Stimulated activated CD8-positive, alpha-beta memory T cell treated with anti-CD3 and anti-CD28 coated beads, Interleukin-15, amount 100 ng/mL, for 48 hours (primary cell): ENCODE data around the gene NFKBIB.

Source experiments
- DNase-seq, 2 donors: peaks; one replicate each; pipeline ENCODE4 v3.0.0-alpha.2; 2020; ENCODE audit warnings: low read depth in 2 of 2

The NFKBIB gene

DNA sequence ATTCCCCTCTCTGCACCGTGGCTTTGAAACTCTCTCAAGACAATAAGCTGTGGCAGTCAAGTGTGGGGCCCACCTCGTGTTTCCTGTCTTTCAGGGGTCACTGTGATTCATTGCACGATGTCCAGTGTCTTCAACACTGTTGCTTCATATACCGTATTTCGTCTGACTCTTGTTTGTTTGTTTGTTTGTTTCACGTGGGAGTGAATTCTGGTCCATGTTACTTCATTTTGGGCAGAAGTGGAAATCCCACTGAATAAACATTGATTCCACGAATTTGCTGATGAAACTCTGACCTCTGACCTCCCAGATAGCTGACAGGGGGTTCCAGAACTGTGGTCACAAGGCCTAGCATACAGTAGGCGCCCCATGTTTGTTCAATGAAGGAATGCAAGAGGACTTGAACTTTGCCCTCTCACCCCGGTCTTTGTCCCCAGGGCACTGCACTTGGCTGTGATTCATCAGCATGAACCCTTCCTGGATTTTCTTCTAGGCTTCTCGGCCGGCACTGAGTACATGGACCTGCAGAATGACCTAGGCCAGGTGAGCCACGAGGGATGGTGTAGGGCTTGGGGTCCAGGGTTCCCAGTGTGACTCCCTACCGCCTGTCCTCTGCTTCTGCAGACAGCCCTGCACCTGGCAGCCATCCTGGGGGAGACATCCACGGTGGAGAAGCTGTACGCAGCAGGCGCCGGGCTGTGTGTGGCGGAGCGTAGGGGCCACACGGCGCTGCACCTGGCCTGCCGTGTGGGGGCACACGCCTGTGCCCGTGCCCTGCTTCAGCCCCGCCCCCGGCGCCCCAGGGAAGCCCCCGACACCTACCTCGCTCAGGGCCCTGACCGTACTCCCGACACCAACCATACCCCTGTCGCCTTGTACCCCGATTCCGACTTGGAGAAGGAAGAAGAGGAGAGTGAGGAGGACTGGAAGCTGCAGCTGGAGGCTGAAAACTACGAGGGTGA is 5.1 kb downstream of the NFKBIB start:
- DNase-seq = no peak

DNA sequence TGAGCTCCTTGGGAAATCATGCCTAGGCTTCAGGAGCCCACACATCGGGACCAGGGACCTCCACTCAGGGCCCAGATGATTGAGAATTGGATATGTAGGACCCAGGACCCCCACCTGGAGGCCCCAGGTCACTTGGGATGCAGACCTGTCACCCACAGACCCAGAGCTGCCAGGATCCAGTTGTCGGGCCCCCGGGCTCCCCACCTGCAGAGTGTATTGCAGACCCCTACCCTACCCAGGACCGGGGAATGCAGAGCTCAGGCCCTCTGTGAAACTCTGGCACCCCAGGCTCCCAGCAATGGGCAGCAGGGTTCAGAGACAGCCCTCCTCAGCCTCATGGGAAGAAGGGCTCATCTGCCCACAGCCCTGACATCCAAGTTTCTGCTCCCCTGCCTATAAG is 5.9 kb downstream of the NFKBIB start:
- DNase-seq = no peak

DNA sequence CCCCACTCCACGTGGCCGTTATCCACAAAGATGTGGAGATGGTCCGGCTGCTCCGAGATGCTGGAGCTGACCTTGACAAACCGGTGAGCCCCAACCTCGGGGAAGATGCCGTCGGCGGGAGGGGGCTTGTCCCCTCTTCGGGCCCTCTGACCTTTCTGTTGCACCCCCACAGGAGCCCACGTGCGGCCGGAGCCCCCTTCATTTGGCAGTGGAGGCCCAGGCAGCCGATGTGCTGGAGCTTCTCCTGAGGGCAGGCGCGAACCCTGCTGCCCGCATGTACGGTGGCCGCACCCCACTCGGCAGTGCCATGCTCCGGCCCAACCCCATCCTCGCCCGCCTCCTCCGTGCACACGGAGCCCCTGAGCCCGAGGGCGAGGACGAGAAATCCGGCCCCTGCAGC is 7.5 kb downstream of the NFKBIB start:
- DNase-seq = no peak

DNA sequence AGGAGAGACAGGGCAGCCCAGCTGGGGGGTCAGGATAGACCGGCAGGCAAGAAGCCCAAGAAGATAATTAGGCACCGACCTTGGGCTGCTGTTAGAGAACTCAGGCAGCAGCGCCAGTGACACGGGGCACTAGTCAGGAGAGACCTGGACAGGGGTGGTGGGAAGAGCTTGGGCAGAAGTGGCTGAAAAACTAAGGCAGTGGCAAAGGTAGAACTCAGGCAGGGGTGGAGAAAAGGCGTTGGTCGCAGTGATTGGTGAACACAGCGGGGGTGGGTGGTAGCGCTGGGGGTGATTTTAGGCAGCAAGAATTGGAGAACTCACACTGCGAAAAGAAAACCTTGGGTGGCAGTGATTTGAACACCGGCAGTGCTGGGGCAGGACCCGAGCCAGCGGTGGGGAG is 7.9 kb downstream of the NFKBIB start:
- no peak for DNase-seq

DNA sequence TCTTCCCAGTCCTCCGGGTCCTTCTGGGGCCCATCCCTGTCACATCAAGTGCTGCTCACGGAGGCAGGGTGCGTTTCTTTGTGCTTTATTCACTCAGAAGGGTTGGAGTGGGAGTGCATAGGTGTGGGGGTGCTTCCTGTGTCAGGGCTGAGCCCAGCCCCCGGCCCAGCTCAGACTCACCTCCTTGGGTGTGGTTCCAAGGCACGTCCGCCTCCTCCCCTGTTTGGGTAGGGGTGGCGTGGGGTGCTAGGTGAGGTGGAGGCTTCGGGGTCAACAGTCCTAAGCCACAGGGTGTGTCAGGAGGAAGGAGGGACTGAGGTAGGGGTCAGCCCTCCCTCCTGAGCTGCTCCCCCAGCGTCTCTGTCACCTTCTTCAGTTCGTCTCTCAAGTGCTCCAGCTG is 9.1 kb downstream of the NFKBIB start:
- no peak for DNase-seq

DNA sequence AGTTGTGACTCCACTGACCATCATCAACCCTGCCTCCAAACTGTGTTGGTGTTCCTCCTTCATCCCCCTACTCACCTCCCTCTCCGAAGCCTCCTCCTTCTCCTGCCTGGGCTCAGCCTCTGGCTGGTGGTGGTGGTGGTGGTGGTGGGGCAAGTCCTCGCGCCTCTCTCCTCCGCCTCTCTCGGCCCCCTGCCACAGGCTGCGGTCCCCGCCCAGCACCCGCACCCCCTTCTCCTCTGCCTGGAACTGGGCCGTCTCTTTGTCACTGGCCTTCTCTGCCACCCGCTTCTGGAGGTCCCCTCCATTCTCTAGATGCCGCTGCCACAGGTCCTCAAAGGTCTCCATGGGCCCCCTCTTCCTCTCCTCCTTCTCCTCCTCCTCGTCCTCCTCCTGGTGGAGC is 10.7 kb downstream of the NFKBIB start:
- DNase-seq = no peak

DNA sequence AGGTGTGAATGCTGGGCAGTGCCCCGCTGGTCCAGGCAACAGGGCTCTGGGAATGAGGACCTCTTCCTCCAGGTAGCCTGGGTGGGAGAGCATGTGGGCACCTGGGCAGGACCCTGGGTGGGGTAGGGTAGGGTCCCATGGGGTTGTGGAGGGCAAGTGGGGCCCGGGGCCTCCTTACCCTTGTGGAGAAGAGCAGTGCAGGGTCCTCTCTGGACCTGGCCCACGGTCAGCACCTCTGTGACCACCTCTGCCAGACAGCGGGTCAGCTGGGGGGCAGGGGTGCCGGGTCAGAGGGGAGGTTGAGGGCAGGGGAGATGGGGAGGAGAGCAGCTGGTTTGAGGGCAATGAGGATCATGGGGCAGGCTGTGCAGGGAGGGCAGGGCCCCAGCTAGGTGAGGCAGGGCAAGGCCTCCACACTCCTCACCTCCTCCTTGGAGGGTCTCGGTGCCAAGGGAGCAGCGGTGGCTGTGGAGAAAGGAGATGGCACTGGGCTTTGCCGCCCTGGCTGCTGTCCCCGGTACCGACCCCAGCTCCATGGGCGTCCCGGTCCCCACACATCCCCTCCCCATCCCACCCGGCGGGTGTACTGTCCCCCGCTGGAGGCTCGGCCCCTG is 11.7 kb downstream of the NFKBIB start:
- no peak for DNase-seq

DNA sequence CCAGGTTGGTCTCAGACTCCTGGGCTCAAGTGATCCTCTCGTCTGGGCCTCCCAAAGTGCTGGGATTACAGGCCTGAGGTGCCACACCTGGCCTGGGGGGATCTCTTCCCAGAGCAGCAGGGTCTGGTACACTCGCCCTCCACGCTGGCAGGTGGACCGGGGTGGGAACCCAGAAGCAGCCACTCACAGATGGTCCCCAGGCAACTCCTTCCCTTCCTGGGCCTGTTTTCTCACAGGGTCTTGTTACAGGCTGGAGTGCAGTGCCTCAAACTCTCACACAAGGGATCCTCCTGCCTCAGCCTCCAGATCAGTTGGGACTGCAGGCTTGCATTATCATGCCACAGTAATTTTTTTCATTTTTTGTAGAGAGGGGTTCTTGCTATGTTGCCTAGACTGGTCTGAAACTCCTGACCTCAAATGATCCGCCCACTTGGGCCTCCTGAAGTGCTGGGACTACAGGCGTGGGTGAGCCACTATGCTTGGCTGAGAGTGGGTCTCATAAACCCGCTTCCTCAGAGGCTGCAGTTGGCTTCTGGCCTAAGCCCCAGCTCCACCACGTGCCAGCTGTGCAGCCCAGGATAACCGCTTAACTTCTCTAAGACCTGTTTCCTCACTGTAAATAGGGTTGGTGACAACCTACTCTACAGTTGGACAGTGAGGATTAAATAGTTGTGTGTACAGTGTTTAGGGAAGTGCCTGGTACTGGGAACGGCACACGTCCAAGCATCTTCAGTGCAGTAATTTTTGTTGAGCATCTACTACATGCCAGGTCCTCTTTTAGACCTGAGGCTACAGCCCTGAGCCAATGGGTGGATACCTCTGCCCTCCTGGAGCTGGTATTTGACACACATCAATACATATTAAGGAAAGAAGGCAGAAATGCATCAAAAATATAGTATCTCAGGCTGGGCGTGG is 13.1 kb downstream of the NFKBIB start:
- DNase-seq = no peak

DNA sequence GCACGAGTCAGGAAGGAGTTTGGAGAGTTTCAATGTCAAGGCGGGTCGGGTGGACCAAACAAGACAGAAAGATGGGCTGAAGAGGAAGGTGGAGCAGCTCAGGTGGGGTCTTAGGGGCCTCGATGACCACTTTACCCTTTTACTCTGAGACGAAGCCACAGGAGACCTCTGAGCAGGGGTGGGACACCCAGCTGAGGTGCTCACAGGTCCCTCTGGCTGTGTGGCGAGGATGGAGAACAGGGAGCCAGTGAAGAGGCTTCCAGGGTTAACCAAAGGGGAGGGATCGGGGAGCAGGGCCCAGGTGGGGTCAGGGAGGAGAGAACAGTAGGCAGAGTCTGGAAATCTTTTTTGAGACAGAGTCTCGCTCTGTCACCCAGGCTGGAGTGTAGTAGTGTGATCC is 14.2 kb downstream of the NFKBIB start:
- DNase-seq = no peak

DNA sequence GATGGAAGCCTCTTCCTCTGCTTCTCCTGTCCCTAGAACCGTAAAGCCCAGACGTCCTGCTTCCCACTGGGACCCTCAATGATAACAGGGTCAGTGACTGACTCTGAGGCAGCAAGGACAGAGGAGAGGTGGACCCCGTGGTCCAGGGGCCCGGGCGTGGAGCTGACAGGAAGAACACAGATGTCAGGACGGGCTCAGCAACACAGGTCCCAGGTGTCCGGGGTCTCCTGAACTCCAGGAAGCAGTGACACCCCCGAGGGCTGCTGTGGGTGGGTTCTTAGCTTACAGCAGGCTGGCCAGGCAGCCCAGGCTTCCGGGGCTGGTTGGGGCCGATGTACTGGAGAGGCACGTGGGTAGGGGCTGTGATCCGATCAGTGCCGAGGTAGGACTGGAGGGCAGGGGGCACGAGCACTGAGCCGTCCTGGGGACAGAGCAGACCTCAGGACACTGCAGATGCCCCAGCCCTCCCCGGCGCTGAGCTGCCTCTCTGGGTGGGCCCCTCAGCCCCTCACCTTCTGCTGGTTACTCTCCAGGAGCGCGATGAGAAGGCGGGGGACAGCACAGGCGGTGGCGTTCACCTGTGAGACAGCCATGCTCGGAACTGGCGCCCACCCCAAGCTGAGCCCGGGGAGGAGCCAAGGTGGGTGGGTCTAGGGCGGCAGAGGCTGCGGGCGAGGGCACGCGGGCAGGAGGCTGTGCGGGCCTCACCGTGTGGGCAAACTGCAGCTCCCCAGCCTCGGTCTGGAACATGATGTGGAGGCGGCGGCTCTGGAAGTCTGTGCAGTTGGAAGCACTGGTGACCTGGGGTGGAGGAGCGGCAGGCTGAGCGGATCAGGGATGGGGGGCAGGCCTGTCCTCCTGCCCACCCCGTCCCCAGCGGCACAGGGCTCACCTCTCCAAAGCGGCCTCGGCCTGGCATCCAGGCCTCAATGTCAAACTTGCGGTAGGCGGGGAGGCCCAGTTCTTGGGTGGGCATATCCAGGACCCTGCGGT is 15.9 kb downstream of the NFKBIB start:
- no peak for DNase-seq

DNA sequence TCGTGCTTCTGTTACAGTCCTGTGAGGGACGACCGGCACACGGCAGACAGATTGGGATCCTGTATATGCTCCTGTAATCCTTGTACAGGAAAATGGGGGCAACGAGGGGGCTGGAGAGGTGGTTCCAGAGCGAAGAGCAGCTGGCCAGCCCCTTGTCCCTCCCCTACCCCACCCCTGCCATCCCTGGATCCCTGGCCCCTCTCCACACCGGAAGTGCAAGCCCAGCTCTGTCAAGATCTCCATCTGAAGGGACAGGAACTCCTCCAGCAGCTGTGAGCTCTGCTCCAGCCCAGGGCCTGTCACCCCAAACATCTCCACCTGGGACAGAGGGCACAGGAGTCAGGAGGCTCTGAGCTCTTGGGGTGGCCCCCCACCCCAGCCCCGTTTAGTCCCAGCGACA is 17.7 kb downstream of the NFKBIB start:
- no peak for DNase-seq

DNA sequence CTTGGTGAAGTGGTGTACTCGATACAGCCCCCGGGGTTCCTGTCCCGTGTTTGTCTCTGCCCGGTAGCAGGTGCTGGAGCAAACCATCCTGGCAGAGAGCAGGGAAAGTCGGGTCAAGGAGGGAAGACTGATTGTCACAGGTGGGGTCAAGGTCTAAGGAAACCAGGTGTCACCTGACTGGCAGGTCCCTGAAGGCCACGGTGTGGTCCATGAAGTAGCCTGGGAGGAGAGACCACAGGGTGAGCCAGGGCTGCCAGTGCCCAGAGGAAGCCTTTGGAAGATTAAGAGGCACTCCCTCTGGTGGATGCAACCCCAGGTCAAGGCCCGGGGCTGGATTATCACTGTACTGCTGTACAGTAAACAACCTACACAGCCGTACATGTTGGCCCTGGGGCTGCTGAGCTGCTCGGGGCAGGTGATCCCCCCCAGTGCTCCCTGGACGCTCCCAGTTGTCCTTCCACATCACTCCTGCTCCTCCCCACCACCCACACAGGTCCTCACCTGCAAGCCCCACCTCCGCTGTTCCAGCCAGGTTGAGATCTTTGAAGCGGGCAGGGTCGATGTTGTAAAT is 18.2 kb downstream of the NFKBIB start:
- DNase-seq = no peak

DNA sequence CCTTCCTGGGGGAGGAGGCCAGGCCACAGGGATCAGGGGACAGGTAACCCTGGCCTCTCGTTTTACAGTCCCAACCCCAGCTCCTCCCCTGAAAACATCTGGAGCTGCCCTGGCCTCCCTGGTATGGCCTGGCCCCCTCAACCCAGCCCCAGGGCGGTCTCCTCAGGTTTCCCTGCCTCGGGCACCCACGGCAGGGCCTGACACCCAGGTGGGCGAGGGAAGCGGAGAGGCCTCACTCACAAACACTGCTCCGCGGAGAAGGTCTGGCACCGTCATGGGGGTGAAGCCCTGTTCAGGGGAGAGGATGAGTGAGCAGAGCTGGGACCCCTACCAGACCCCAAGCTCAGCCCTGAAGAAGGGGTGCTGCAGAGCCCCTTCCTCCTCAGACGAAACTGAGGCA is 18.8 kb downstream of the NFKBIB start:
- no peak for DNase-seq

DNA sequence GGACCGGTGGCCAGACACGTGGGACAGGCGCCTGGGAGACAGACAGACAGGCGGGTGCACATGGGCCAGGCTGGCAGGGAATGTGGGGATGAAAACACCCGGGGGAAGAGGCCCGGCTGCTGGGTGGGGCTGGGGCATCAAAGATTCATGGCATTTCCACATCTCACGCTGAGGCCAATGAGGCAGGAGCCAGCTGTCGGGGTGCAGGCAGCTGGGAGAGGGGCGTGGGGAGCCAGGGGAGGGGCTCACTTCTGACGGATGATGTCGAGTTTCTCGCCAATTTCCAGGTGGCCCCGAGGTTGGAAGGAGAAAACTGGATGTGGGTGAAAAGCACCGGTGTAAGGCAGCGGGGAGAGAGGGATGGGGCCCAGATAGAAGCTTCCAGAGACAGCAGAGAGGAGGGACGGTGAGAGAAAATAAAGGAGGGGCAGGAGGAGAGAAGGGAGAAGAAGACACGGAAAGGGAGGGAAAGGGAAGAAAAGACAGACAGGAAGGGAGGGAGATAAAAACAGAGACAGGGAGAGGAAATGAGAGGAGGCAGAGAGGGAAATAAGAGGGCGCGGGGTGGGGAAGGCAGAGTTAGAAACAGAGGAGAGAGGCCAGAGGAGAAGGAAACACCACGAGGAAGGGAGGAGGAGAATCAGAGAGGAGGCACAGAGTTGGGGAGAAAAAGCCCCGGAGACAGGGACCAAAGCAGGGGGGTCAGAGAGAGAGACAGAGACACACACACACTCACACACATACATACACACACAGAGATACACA is 20.2 kb downstream of the NFKBIB start:
- DNase-seq = no peak

DNA sequence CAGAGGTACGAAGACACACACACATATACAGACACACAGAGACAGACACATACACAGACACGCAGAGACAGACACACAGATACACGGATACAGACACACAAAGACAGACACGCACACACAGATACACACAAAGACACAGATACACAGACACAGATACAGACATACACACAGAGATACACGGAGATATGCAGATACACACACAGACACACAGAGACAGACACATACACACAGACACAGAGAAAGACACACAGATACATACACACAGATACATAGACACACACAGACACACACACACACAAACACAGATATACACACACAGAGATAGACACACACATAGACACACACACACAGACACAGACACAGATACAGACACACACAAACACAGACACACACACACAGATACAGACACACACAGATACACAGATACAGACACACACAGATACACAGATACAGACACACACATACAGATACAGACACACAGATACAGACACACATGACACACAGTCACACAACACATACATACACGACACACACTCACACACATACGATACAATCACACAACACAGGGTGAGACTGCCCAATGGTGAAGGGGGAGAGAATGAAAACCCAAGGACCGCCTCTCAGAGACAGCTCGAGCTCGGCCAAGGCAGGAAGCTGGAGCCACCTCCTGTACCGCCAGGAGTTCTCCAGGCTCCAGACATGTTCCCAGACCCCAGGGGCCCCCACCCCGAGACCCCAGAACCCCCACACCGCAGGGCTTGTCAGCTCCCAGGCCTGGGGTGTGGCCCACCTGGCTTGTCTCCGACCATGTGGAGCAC is 21.0 kb downstream of the NFKBIB start:
- no peak for DNase-seq

DNA sequence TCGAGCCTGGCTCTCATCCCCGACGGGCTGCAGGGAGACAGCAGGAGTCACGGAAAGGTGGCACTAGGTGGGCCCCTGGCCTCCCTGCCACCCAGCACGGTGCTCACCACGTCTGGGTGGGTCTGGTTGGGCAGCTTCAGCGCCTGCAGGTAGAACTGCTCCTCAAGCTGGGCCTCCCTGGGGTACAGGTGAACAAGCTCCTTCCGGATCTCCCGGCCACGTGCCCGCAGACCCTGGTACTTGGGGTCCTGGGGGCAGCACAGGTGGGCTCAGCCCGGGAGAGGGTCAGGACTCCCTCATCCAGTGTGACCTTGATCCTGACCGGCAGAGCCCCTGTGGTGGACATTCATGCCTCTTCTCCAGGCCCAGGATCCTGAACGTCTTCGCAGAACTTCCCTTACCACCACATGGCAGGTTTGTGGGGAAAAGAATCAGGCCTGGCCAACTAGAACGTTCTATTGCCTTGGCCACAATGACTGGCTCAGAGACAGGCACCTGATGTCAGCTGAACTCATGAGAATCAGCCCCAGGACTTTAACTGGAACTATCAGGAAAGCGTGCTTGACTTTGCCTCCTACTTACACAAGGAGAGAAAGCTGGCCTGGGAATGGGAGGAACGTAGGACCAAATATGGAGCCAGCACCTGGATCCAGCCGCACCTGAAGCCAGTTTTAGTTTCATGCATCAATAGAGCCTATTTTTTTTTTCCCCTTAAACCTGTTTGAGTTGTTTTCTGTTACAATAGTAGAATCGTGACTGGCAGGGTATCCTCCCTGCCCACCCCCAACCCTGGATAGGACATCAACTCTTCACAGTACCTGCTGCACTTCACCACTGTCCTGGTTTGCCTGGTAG is 21.9 kb downstream of the NFKBIB start:
- no peak for DNase-seq

DNA sequence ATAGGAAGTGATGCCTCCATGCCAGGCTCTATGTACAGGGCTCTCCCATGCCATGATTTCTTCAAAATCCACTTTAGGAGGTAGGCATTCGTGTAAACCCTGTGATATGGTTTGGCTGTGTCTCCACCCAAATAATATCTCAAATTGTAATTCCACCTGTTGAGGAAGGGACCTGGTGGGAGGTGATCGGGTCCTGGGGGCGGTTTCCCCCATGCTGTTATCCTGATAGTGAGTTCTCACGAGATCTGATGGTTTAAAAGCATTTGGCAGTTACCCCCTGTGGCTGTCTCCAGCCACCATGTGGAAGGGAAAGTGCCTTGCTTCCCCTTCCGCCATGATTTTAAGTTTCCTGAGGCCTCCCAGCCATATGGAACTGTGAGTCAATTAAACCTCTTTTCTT is 22.7 kb downstream of the NFKBIB start:
- DNase-seq = no peak

DNA sequence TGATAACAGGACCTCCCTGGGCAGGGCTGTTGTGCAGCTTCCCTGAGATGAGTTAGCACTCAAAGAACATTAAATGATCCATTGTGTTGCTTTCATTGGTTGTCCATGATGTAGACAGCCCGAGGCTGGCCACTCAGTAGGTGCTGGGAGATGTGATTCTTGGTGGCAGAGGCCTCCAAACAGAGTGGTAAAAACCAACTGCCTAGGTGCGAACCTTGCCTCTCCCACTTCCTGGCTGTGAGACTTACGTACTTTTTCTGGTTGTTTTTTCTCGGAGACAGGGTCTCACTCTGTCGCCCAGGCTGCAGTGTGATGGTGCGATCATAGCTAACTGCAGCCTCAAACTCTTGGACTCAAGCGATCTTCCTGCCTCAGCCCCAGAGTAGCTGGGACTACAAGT is 24.6 kb downstream of the NFKBIB start:
- DNase-seq = no peak
